GM12878 (cell line): ENCODE data around the gene PYGO2. TPM values are rescaled to one million over a fixed set of nuclear protein-coding genes. Genes with fewer than 3 reads are reported as not detected.

Experiments used
- ATAC-seq: fragments of 200-7000 bp; cut with Tn5 transposase; 3 replicates; pipeline ENCODE4 v1.9.1; 2020; ENCODE audit warnings: mild to moderate bottlenecking, moderate library complexity
- BruUV-seq: library from RNA; stranded (reverse); fragments of 400-500 nt; replicated peaks from 2 replicates; lab custom pipeline; 2021; lab: Mats Ljungman, UMichigan
- CTCF ChIA-PET: fragments of 300-600 bp; sonication (Branson Sonifier 250); formaldehyde crosslinking; extraction: SDS; loops from one replicate; lab custom pipeline; 2021; ENCODE audit warnings: inconsistent platforms; lab: Yijun Ruan, JAX
- POLR2A ChIA-PET: fragments of 350-600 bp; formaldehyde crosslinking; extraction: SDS; loops from one replicate; lab custom pipeline; 2021; ENCODE audit warnings: inconsistent platforms; lab: Charles Lee
- RAD21 ChIA-PET: fragments of 300-600 bp; sonication (Branson Sonifier 250); formaldehyde crosslinking; loops from one replicate; lab custom pipeline; 2023; ENCODE audit warnings: antibody characterized with exemption; ENCODE audit not compliant: unreplicated experiment; lab: Charles Lee
- SMC1A ChIA-PET: fragments of 300-600 bp; sonication (Branson Sonifier 250); formaldehyde crosslinking; loops from one replicate; lab custom pipeline; 2023; ENCODE audit not compliant: unreplicated experiment, uncharacterized antibody; lab: Charles Lee
- DNase-seq: peaks from one replicate; pipeline ENCODE4 v3.0.0-alpha.2; 2011; ENCODE audit warnings: low read depth, low spot score
- FAIRE-seq: peaks from 3 replicates; lab custom pipeline; 2011; peaks lifted over from hg19 to GRCh38; lab: Jason Lieb, UNC
- H2AFZ ChIP-seq: 2 replicates; pipeline ENCODE4 v1.6.0; 2011; ENCODE audit warnings: low read depth, low read length, control low read depth; ENCODE audit not compliant: control insufficient read depth
- H3K27ac ChIP-seq: 2 replicates; pipeline ENCODE4 v1.5.1; 2011; ENCODE audit warnings: control low read depth; ENCODE audit not compliant: control insufficient read depth, insufficient read depth
- H3K27me3 ChIP-seq, 2 experiments: replicated peaks in 1 of 2; 2 replicates each; pipeline versions ENCODE4 v1.6.0 to v1.6.1; 2011; ENCODE audit warnings: low read length in 1 of 2; ENCODE audit not compliant: control insufficient read depth in 2 of 2, insufficient read depth in 2 of 2
- H3K36me3 ChIP-seq, 2 experiments: 2 replicates each; pipeline ENCODE4 v1.5.1; 2011; ENCODE audit warnings: low read length in 1 of 2; ENCODE audit not compliant: control insufficient read depth in 2 of 2, insufficient read depth in 2 of 2
- H3K4me1 ChIP-seq: 2 replicates; pipeline ENCODE4 v1.6.1; 2011; ENCODE audit warnings: mild to moderate bottlenecking, low read length, moderate library complexity, mixed read lengths; ENCODE audit not compliant: control insufficient read depth, insufficient read depth
- H3K4me2 ChIP-seq: 2 replicates; pipeline ENCODE4 v1.6.0; 2011; ENCODE audit warnings: control low read depth; ENCODE audit not compliant: control insufficient read depth, insufficient read depth
- H3K4me3 ChIP-seq: fragments of 200-600 bp; sonication (generic); 2 replicates; pipeline ENCODE4 v1.5.1; 2016
- H3K79me2 ChIP-seq: 2 replicates; pipeline ENCODE4 v1.6.0; 2011; ENCODE audit warnings: low read length; ENCODE audit not compliant: control insufficient read depth, insufficient read depth
- H3K9ac ChIP-seq: 2 replicates; pipeline ENCODE4 v1.8.0; 2011; ENCODE audit warnings: low read length, control low read depth, mixed read lengths; ENCODE audit not compliant: control insufficient read depth, insufficient read depth
- H3K9me3 ChIP-seq: replicated peaks from 3 replicates; pipeline ENCODE4 v1.5.1; 2011; ENCODE audit warnings: mild to moderate bottlenecking, low read length; ENCODE audit not compliant: control insufficient read depth, insufficient read depth
- H4K20me1 ChIP-seq: 2 replicates; pipeline ENCODE4 v1.6.0; 2011; ENCODE audit not compliant: control insufficient read depth, insufficient read depth
- ASH2L ChIP-seq: fragments of 300-600, 200-600 bp; sonication (generic); IDR thresholded peaks from 2 replicates; pipeline ENCODE4 v1.6.1; 2017; ENCODE audit warnings: low read depth, mild to moderate bottlenecking, borderline replicate concordance
- ATF3 ChIP-seq: IDR thresholded peaks from 2 replicates; pipeline ENCODE4 v1.6.1; 2011; ENCODE audit warnings: low read depth, mild to moderate bottlenecking, low read length, moderate library complexity, borderline replicate concordance; ENCODE audit errors: extremely low read depth
- BACH1 ChIP-seq: fragments of 450-650 bp; IDR thresholded peaks from 2 replicates; pipeline ENCODE4 v1.6.1; 2017; ENCODE audit warnings: mild to moderate bottlenecking, borderline replicate concordance
- BCL3 ChIP-seq: IDR thresholded peaks from 2 replicates; pipeline ENCODE4 v1.6.1; 2011; ENCODE audit warnings: borderline replicate concordance, low read depth, mild to moderate bottlenecking, moderate library complexity, low read length; ENCODE audit not compliant: insufficient read depth, poor library complexity, severe bottlenecking
- CBX5 ChIP-seq: sonication (generic); IDR thresholded peaks from 2 replicates; pipeline ENCODE4 v1.6.1; 2016; ENCODE audit warnings: low read depth, moderate library complexity, mild to moderate bottlenecking, inconsistent platforms
- CEBPB ChIP-seq, 2 experiments: fragments of 150-350 bp in 1 of 2; IDR thresholded peaks; 2 replicates each; pipeline ENCODE4 v1.6.1; 2012 to 2014; ENCODE audit warnings: low read depth in 2 of 2, low read length in 2 of 2, borderline replicate concordance in 1 of 2, inconsistent platforms in 1 of 2
- EED ChIP-seq: sonication (generic); IDR thresholded peaks from 2 replicates; pipeline ENCODE4 v1.6.1; 2016; ENCODE audit warnings: antibody characterized with exemption, low read depth
- ETV6 ChIP-seq, 2 experiments: fragments of 450-650 bp in 1 of 2; IDR thresholded peaks in 1 of 2; conservative IDR thresholded peaks in 1 of 2; 2 replicates each; pipeline ENCODE4 v1.6.1; 2014; ENCODE audit warnings: antibody characterized with exemption in 1 of 2, borderline replicate concordance in 1 of 2, low read depth in 1 of 2, mild to moderate bottlenecking in 1 of 2, moderate library complexity in 1 of 2
- HDAC2 ChIP-seq: fragments of 200-600 bp; sonication (generic); IDR thresholded peaks from 2 replicates; pipeline ENCODE4 v1.6.1; 2017
- JUND ChIP-seq: IDR thresholded peaks from 2 replicates; pipeline ENCODE4 v1.6.1; 2012; ENCODE audit warnings: low read depth, mild to moderate bottlenecking, low read length, improper control_type of control experiment, moderate library complexity
- KAT2A ChIP-seq: conservative IDR thresholded peaks from 2 replicates; pipeline ENCODE4 v1.6.1; 2011; ENCODE audit warnings: low read depth, low read length; ENCODE audit not compliant: control insufficient read depth
- MTA2 ChIP-seq: fragments of 450-650 bp; IDR thresholded peaks from 2 replicates; pipeline ENCODE4 v1.6.1; 2016; ENCODE audit warnings: low read depth, mild to moderate bottlenecking, moderate library complexity
- NBN ChIP-seq: fragments of 450-650 bp; IDR thresholded peaks from 2 replicates; pipeline ENCODE4 v1.6.1; 2016
- NR2C1 ChIP-seq: fragments of 450-650 bp; IDR thresholded peaks from 2 replicates; pipeline ENCODE4 v1.6.1; 2017; ENCODE audit warnings: antibody characterized with exemption, mild to moderate bottlenecking, moderate library complexity
- RBBP5 ChIP-seq: fragments of 200-600 bp; sonication (generic); conservative IDR thresholded peaks from 2 replicates; pipeline ENCODE4 v1.6.1; 2016
- RELA ChIP-seq: fragments of 450-650 bp; IDR thresholded peaks from 2 replicates; pipeline ENCODE4 v1.8.0; 2014; ENCODE audit warnings: borderline replicate concordance; ENCODE audit not compliant: partially characterized antibody
- RUNX3 ChIP-seq: IDR thresholded peaks from 2 replicates; pipeline ENCODE4 v1.6.1; 2012; ENCODE audit warnings: low read length, inconsistent platforms
- YY1 ChIP-seq: IDR thresholded peaks from 2 replicates; pipeline ENCODE4 v1.6.1; 2011; ENCODE audit warnings: low read depth, mild to moderate bottlenecking, low read length
- ZNF207 ChIP-seq: fragments of 450-650 bp; IDR thresholded peaks from 2 replicates; pipeline ENCODE4 v1.6.1; 2014; ENCODE audit warnings: antibody characterized with exemption, mild to moderate bottlenecking, borderline replicate concordance
- ZNF622 ChIP-seq: fragments of 450-650 bp; IDR thresholded peaks from 2 replicates; pipeline ENCODE4 v1.6.1; 2017; ENCODE audit warnings: mild to moderate bottlenecking, inconsistent platforms
- ZSCAN29 ChIP-seq: fragments of 450-650 bp; IDR thresholded peaks from 2 replicates; pipeline ENCODE4 v1.6.1; 2017; ENCODE audit warnings: mild to moderate bottlenecking, moderate library complexity
- WGBS: methylation state at CpG from one replicate; pipeline ENCODE4 v1.1.6; 2016; ENCODE audit warnings: low lambda C conversion rate; ENCODE audit not compliant: insufficient replicate concordance, insufficient coverage; ENCODE audit errors: missing lambda C conversion rate; 5-methylcytosine and 5-hydroxymethylcytosine counted together
- in situ Hi-C: fragments of 300-500 bp; cut with MboI; formaldehyde crosslinking; loops from 9 replicates; pipeline ENCODE4 v1.14.3; 2018; ENCODE audit warnings: mixed read lengths
- intact Hi-C: fragments of 100-400 bp; cut with micrococcal nuclease; formaldehyde crosslinking; loops from one replicate; pipeline ENCODE4 v1.14.2; 2022; ENCODE audit not compliant: unreplicated experiment
- polyA plus RNA-seq, 11 experiments: library from polyadenylated mRNA; depleted of rRNA in 4 of 11; unstranded in 6 of 11; stranded (reverse) in 5 of 11; fragments of >200 nt; fragmentation: Nextera tagmentation in 4 of 11; fragmentation: Illumina TruSeq in 1 of 11; extraction: Ambion mirVana in 4 of 11; extraction: Trizol in 1 of 11; gene quantifications; 1 replicate in 1 of 11; 2 replicates in 10 of 11; pipeline versions ENCODE4 v1.2.1 to v1.2.3, GENCODE V29; 2011 to 2016; ENCODE audit warnings: inconsistent platforms in 2 of 11, missing spikeins in 2 of 11, low read depth in 1 of 11
- total RNA-seq, 4 experiments: library from RNA; depleted of rRNA in 3 of 4; stranded (reverse); fragments of >200 nt in 3 of 4; fragmentation: Illumina TruSeq in 1 of 4; extraction: Trizol in 1 of 4; gene quantifications; 2 replicates each; pipeline versions ENCODE4 v1.2.1 to v1.2.3, GENCODE V29; 2013 to 2021
- TF ChIP-seq, protein P1 (sequence below): fragments of 450-650 bp; IDR thresholded peaks from 2 replicates; pipeline ENCODE4 v1.6.1; 2014; ENCODE audit warnings: mild to moderate bottlenecking

The PYGO2 gene
- total and polyA plus RNA-seq, 10 of the 15 experiments (the other 5 are each of a cell fraction or from before 2014, with no cell fraction given) = 8.1 to 33.8 (median 23.5) TPM

DNA sequence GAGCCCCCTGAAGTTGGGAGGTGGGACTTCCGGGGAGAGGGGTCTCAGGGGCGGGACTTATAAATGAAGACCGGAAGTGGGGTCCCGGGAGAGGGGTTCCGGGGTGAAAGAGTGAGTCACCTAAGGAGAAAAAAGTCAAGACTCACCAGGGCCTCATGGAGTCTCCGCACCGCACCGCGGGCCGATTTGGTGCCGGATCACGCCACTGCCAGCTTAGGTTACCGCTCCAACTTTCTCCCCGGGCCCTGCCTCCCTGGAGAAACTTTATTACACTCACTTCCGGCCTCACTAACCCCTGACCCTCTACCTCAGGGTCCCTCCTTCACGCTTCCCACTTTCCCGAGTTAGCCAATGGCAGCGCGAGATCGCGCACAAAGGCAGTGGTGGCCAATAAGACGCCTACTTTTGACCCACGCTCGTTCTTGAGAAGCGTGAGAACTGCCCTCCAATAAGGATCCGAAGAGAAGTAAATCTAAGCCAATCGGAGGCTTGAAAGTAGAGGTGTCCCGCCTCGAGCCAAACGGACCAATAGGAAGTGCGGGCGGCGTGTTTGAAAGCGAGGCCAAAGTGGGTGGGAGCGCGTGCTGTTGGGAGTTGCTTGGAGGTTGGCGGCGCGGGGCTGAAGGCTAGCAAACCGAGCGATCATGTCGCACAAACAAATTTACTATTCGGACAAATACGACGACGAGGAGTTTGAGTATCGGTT lies 12.7 kb upstream of the PYGO2 start, which contains the start of gene CKS1B:
CKS1B (plus strand) TSS at position 580 of the 706 bp plus-strand sequence; CDS start at position 645, 65 bp downstream.
- H3K4me1 ChIP-seq = peaks cover 28% of the 10 kb centered on the region
- no peaks in the 10 kb centered on the region for H3K9me3 ChIP-seq
- ChIA-PET CTCF (interaction anchor here (0.6 to 20.6 kb wide), 18 partner anchors 9 to 226 kb away, joined by 3 to 226 read pairs (median 4); partner anchors contain the start of genes FLAD1, LENEP, PBXIP1 and ZBTB7B), RAD21 (interaction anchor here (0.7 to 1.7 kb wide), 19 partner anchors 8 to 111 kb away, joined by 3 to 16 read pairs (median 4); partner anchors contain the start of genes ADAM15, FLAD1, KCNN3 and PBXIP1), POLR2A (interaction anchor here (0.7 to 9.8 kb wide), 15 partner anchors 8 to 1009 kb away, joined by 3 to 140 read pairs (median 5); partner anchors contain the start of genes FLAD1, KCNN3, PBXIP1 and PMVK), SMC1A (interaction anchor here (0.9 to 5.4 kb wide), 13 partner anchors 9 to 415 kb away, joined by 3 to 30 read pairs (median 4); partner anchors contain the start of genes FLAD1 and PBXIP1)
- peaks cover 0 to 8% of the 10 kb centered on the region in 2 experiments; a peak in 2 of 4 replicates for H3K36me3 ChIP-seq
- H2AFZ ChIP-seq = peak within 1 kb of the TSS; percentile 82
- peak within 1 kb of the TSS; percentile 96 for H3K27ac ChIP-seq
- H3K9ac ChIP-seq = peak within 1 kb of the TSS; percentile 93
- intact Hi-C loops = loop anchor here (1.0 to 5.0 kb wide), 2 partner anchors 25 to 88 kb away; partner anchors contain the start of gene EFNA4
- H3K27me3 ChIP-seq = no peaks in the 10 kb centered on the region
- no TSS peak for BruUV-seq
- H3K4me3 ChIP-seq = peak within 1 kb of the TSS; percentile 90
- under 1% methylated on average over 43 of the region's 47 CpGs for WGBS
- peak within 1 kb of the TSS; percentile 89 for H3K4me2 ChIP-seq
- in situ Hi-C loops = no loop called here
- no peaks in the 10 kb centered on the region for H4K20me1 ChIP-seq
- DNase-seq (peak; percentile 100), FAIRE-seq (peak; percentile 97), ATAC-seq (peak; percentile 87)
- peaks cover 77% of the 10 kb centered on the region for H3K79me2 ChIP-seq
- TF ChIP-seq RELA = no peak
- TF ChIP-seq BACH1 = no peak
- TF ChIP-seq, protein P1, sequence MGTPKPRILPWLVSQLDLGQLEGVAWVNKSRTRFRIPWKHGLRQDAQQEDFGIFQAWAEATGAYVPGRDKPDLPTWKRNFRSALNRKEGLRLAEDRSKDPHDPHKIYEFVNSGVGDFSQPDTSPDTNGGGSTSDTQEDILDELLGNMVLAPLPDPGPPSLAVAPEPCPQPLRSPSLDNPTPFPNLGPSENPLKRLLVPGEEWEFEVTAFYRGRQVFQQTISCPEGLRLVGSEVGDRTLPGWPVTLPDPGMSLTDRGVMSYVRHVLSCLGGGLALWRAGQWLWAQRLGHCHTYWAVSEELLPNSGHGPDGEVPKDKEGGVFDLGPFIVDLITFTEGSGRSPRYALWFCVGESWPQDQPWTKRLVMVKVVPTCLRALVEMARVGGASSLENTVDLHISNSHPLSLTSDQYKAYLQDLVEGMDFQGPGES = peak; percentile 95
- TF ChIP-seq ZNF622 = no peak
- TF ChIP-seq ASH2L = no peak
- no peak for TF ChIP-seq BCL3
- TF ChIP-seq MTA2 = peak; percentile 92
- no peak for TF ChIP-seq ZSCAN29
- no peak for TF ChIP-seq KAT2A
- 0 out of 2 replicates have a peak, but pooled peaks have one; percentile 15 for TF ChIP-seq RUNX3
- peak; percentile 98 for TF ChIP-seq NR2C1
- TF ChIP-seq RBBP5 = no peak
- TF ChIP-seq JUND = no peak
- TF ChIP-seq ETV6 (conservative IDR thresholded peaks at IDR 0.05 in 1 of 2, IDR thresholded peaks at IDR 0.05 in 1 of 2; ENCODE audit: borderline replicate concordance in 1 of 2, low read depth in 1 of 2) = no peak
- TF ChIP-seq ATF3 = no peak
- no peak for TF ChIP-seq CEBPB (IDR thresholded peaks at IDR 0.05; ENCODE audit: borderline replicate concordance in 1 of 2, low read depth in 2 of 2, low read length in 2 of 2)
- peak; percentile 99 for TF ChIP-seq HDAC2
- TF ChIP-seq NBN = peak; percentile 92
- 0 out of 2 replicates have a peak, but pooled peaks have one; percentile 55 for TF ChIP-seq YY1
- TF ChIP-seq EED = no peak
- peak; percentile 76; the same call in 1 of the 2 replicates for TF ChIP-seq ZNF207
- TF ChIP-seq CBX5 = no peak
